IMR-90 (cell line): ENCODE data around the gene PRLH. TPM values are rescaled to one million over a fixed set of nuclear protein-coding genes. Genes with fewer than 3 reads are reported as not detected.

Source experiments
- ATAC-seq: fragments of 200-7000 bp; cut with Tn5 transposase; 2 replicates; pipeline ENCODE4 v1.9.1; 2020; ENCODE audit warnings: low read depth, mild to moderate bottlenecking, moderate library complexity
- BruUV-seq: library from RNA; stranded (reverse); fragments of 400-500 nt; replicated peaks from 2 replicates; lab custom pipeline; 2021; lab: Mats Ljungman, UMichigan
- CTCF ChIA-PET: fragments of 300-600 bp; formaldehyde crosslinking; extraction: SDS; loops from one replicate; lab custom pipeline; 2021; ENCODE audit warnings: antibody characterized with exemption; lab: Yijun Ruan, JAX
- POLR2A ChIA-PET: fragments of 300-600 bp; sonication (Branson Sonifier 250); formaldehyde crosslinking; loops from one replicate; lab custom pipeline; 2022; ENCODE audit warnings: antibody characterized with exemption; ENCODE audit not compliant: unreplicated experiment; lab: Charles Lee
- DNase-seq: peaks from one replicate; pipeline ENCODE4 v3.0.0; 2013
- H2AFZ ChIP-seq: replicated peaks from 2 replicates; pipeline ENCODE3; 2013; ENCODE audit warnings: low read length, mild to moderate bottlenecking; ENCODE audit not compliant: poor library complexity
- H2AK5ac ChIP-seq: 2 replicates; pipeline ENCODE4 v1.6.1; 2013; ENCODE audit warnings: low read depth, low read length, inconsistent platforms
- H2AK9ac ChIP-seq: replicated peaks from 2 replicates; pipeline ENCODE3; 2013; ENCODE audit warnings: mild to moderate bottlenecking, low read depth, low read length, moderate library complexity; ENCODE audit not compliant: poor library complexity
- H2BK120ac ChIP-seq: 2 replicates; pipeline ENCODE4 v1.6.1; 2013; ENCODE audit warnings: low read depth, low read length, inconsistent platforms
- H2BK15ac ChIP-seq: 3 replicates; pipeline ENCODE4 v1.6.1; 2013; ENCODE audit warnings: low read depth, low read length, inconsistent platforms
- H2BK20ac ChIP-seq: 2 replicates; pipeline ENCODE4 v1.6.1; 2013; ENCODE audit warnings: low read depth, mild to moderate bottlenecking, inconsistent platforms, low read length, moderate library complexity
- H2BK5ac ChIP-seq: 2 replicates; pipeline ENCODE4 v1.6.1; 2013; ENCODE audit warnings: mild to moderate bottlenecking, low read depth, low read length, inconsistent platforms; ENCODE audit not compliant: poor library complexity, severe bottlenecking
- H3K14ac ChIP-seq: replicated peaks from 2 replicates; pipeline ENCODE4 v1.6.1; 2013; ENCODE audit warnings: low read depth, low read length, inconsistent platforms
- H3K18ac ChIP-seq: 2 replicates; pipeline ENCODE4 v1.6.1; 2013; ENCODE audit warnings: low read depth, low read length, control low read depth
- H3K23ac ChIP-seq: 2 replicates; pipeline ENCODE4 v1.6.1; 2013; ENCODE audit warnings: low read depth, low read length, inconsistent platforms
- H3K27ac ChIP-seq: 2 replicates; pipeline ENCODE4 v1.5.1; 2013; ENCODE audit warnings: mild to moderate bottlenecking, control low read depth, low read length; ENCODE audit not compliant: insufficient read depth
- H3K27me3 ChIP-seq: 2 replicates; pipeline ENCODE4 v1.6.1; 2013; ENCODE audit warnings: low read length; ENCODE audit not compliant: control insufficient read depth, insufficient read depth
- H3K36me3 ChIP-seq: 2 replicates; pipeline ENCODE4 v1.6.1; 2013; ENCODE audit warnings: low read length, mixed read lengths; ENCODE audit not compliant: control insufficient read depth, insufficient read depth
- H3K4ac ChIP-seq: 2 replicates; pipeline ENCODE4 v1.6.1; 2013; ENCODE audit warnings: low read depth, low read length, inconsistent platforms
- H3K4me1 ChIP-seq: 2 replicates; pipeline ENCODE4 v1.6.1; 2013; ENCODE audit warnings: low read length, mixed read lengths; ENCODE audit not compliant: control insufficient read depth, insufficient read depth
- H3K4me2 ChIP-seq: 2 replicates; pipeline ENCODE4 v1.6.1; 2013; ENCODE audit warnings: low read depth, mild to moderate bottlenecking, control low read depth, low read length, moderate library complexity
- H3K4me3 ChIP-seq: 2 replicates; pipeline ENCODE4 v1.5.1; 2013; ENCODE audit warnings: low read depth, mild to moderate bottlenecking, control low read depth, low read length, moderate library complexity; ENCODE audit not compliant: insufficient read depth
- H3K56ac ChIP-seq: 2 replicates; pipeline ENCODE4 v1.6.1; 2013; ENCODE audit warnings: low read length, inconsistent platforms; ENCODE audit not compliant: insufficient read depth; ENCODE audit errors: extremely low read depth
- H3K79me1 ChIP-seq, 2 experiments: 2 replicates each; pipeline ENCODE4 v1.6.1; 2013; ENCODE audit warnings: low read length in 2 of 2, inconsistent platforms in 1 of 2, low read depth in 1 of 2
- H3K9ac ChIP-seq: 2 replicates; pipeline ENCODE4 v1.6.1; 2013; ENCODE audit warnings: low read depth, low read length, control low read depth
- H3K9me1 ChIP-seq: 2 replicates; pipeline ENCODE4 v1.6.1; 2013; ENCODE audit warnings: low read length, inconsistent platforms; ENCODE audit not compliant: insufficient read depth
- H3K9me3 ChIP-seq: 2 replicates; pipeline ENCODE4 v1.6.1; 2013; ENCODE audit warnings: low read length; ENCODE audit not compliant: control insufficient read depth, insufficient read depth
- H4K20me1 ChIP-seq: 2 replicates; pipeline ENCODE4 v1.6.1; 2013; ENCODE audit warnings: low read length, inconsistent platforms; ENCODE audit not compliant: insufficient read depth
- H4K5ac ChIP-seq: 2 replicates; pipeline ENCODE4 v1.6.1; 2013; ENCODE audit warnings: mild to moderate bottlenecking, low read depth, low read length, control low read depth
- H4K8ac ChIP-seq, 2 experiments: 2 replicates each; pipeline ENCODE4 v1.6.1; 2013; ENCODE audit warnings: low read depth in 2 of 2, low read length in 2 of 2, control low read depth in 1 of 2, inconsistent platforms in 1 of 2
- H4K91ac ChIP-seq: 2 replicates; pipeline ENCODE4 v1.6.1; 2013; ENCODE audit warnings: low read depth, low read length, inconsistent platforms; ENCODE audit not compliant: insufficient read depth
- FOS ChIP-seq: fragments of 150-350 bp; IDR thresholded peaks from 2 replicates; pipeline ENCODE4 v1.6.1; 2016; ENCODE audit warnings: low read depth, low read length
- MAFK ChIP-seq: IDR thresholded peaks from 2 replicates; pipeline ENCODE4 v1.6.1; 2012; ENCODE audit warnings: low read depth, low read length, improper control_type of control experiment
- NFE2L2 ChIP-seq: fragments of 150-350 bp; IDR thresholded peaks from 2 replicates; pipeline ENCODE4 v1.6.1; 2016; ENCODE audit warnings: low read depth, mild to moderate bottlenecking, low read length
- RAD21 ChIP-seq: IDR thresholded peaks from 2 replicates; pipeline ENCODE4 v1.6.1; 2012; ENCODE audit warnings: low read length, improper control_type of control experiment
- RCOR1 ChIP-seq: IDR thresholded peaks from 2 replicates; pipeline ENCODE4 v1.6.1; 2012; ENCODE audit warnings: mild to moderate bottlenecking, low read length, improper control_type of control experiment; ENCODE audit not compliant: insufficient replicate concordance
- SMC3 ChIP-seq: fragments of 150-350 bp; IDR thresholded peaks from 2 replicates; pipeline ENCODE4 v1.6.1; 2016; ENCODE audit warnings: low read depth, mild to moderate bottlenecking, antibody characterized with exemption, low read length, moderate library complexity
- WGBS, 2 experiments: methylation state at CpG; one replicate each; pipeline versions ENCODE4 v1.1.5 to v1.1.7; 2013; ENCODE audit warnings: missing lambda C conversion rate in 2 of 2; ENCODE audit not compliant: insufficient read length in 1 of 2; ENCODE audit errors: extremely low coverage in 2 of 2; 5-methylcytosine and 5-hydroxymethylcytosine counted together
- dilution Hi-C: fragments of 300-500 bp; cut with HindIII; formaldehyde crosslinking; loops from one replicate; pipeline ENCODE4 v1.14.3; 2018; ENCODE audit warnings: low sequenced_read_pairs; ENCODE audit not compliant: unreplicated experiment
- in situ Hi-C: fragments of 300-500 bp; cut with MboI; formaldehyde crosslinking; loops from 3 replicates; pipeline ENCODE4 v1.14.3; 2019; ENCODE audit warnings: low sequenced_read_pairs, inconsistent platforms, mixed read lengths
- intact Hi-C: fragments of 100-400 bp; cut with micrococcal nuclease; formaldehyde crosslinking; loops from 2 replicates; pipeline ENCODE4 v1.10.0; 2022
- polyA plus RNA-seq, 3 experiments: library from polyadenylated mRNA; depleted of rRNA; stranded (reverse); fragments of >200 nt; gene quantifications; 2 replicates each; pipeline ENCODE4 v1.2.3, GENCODE V29; 2012; ENCODE audit warnings: low replicate concordance in 1 of 3
- total RNA-seq: library from RNA; depleted of rRNA; stranded (reverse); fragments of >200 nt; gene quantifications from 2 replicates; pipeline ENCODE4 v1.2.3, GENCODE V29; 2012
- TF ChIP-seq, protein P1 (sequence below): fragments of 150-350 bp; IDR thresholded peaks from 2 replicates; pipeline ENCODE4 v1.6.1; 2017; ENCODE audit warnings: mild to moderate bottlenecking, antibody characterized with exemption, low read length, low read depth
- TF ChIP-seq, protein P2 (sequence below): conservative IDR thresholded peaks from 2 replicates; pipeline ENCODE4 v1.5.1; 2012; ENCODE audit warnings: mild to moderate bottlenecking, low read depth, low read length, improper control_type of control experiment
- TF ChIP-seq, protein P3 (sequence below): fragments of 150-350 bp; IDR thresholded peaks from 2 replicates; pipeline ENCODE4 v1.6.1; 2016; ENCODE audit warnings: low read depth, mild to moderate bottlenecking, low read length, moderate library complexity, borderline replicate concordance

Gene PRLH
- total and polyA plus RNA-seq, 2 of the 4 experiments (the other 2 are of a cell fraction): not detected

DNA sequence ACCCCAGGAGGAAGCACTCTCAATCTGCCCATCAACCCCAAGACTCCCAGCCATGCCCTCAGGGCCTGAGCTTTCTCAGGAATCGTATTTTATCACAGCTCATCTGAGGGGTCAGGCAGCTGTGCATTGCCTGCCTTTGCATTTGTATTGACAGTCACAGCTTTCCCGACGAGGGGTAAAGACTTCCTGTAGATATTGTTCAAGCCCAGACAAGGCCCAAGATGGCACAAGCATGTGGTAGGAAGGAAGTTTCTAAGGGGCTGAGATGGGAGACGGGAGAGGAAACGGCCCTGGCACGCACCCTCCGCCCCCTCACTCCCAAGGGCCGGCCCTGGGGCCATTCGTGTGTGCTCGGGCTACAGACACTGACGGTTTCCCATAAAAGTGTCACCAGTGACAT, 34.2 kb upstream of the PRLH start:
- Histone ChIP-seq H2BK20ac (no peak overlapping the region), H3K4ac (no peak overlapping the region), H2BK5ac (no peak overlapping the region), H3K18ac (no peak overlapping the region), H3K79me1 (no peaks in the 10 kb centered on the region), H3K14ac (no peak overlapping the region), H4K20me1 (no peaks in the 10 kb centered on the region; the same call in 1 of the 2 replicates), H3K4me1 (no peaks in the 10 kb centered on the region), H3K9me3 (no peaks in the 10 kb centered on the region), H3K36me3 (peaks cover 1% of the 10 kb centered on the region; the same call in 1 of the 2 replicates), H3K23ac (no peak overlapping the region), H4K5ac (no peak overlapping the region), H4K8ac (no peak overlapping the region), H3K27me3 (no peaks in the 10 kb centered on the region), H2BK15ac (no peak overlapping the region), H2BK120ac (no peak overlapping the region), H3K27ac (no peak overlapping the region), H3K4me3 (no peak overlapping the region), H3K56ac (no peak overlapping the region), H2AK9ac (no peak overlapping the region), H3K4me2 (no peak overlapping the region), H3K9me1 (peaks cover 11% of the 10 kb centered on the region), H4K91ac (no peak overlapping the region), H2AK5ac (no peak overlapping the region), H3K9ac (no peak overlapping the region), H2AFZ (no peak overlapping the region)
- ChIA-PET CTCF (interaction anchor here (2.4 kb wide), 1 partner anchor 19 kb away, joined by 11 read pairs; no protein-coding TSS in a partner anchor), POLR2A (no interaction called here)
- BruUV-seq: no TSS peak
- TF ChIP-seq NFE2L2 (no peak), SMC3 (no peak), RAD21 (no peak), RCOR1 (no peak), FOS (no peak), MAFK (no peak)
- TF ChIP-seq, protein P1, sequence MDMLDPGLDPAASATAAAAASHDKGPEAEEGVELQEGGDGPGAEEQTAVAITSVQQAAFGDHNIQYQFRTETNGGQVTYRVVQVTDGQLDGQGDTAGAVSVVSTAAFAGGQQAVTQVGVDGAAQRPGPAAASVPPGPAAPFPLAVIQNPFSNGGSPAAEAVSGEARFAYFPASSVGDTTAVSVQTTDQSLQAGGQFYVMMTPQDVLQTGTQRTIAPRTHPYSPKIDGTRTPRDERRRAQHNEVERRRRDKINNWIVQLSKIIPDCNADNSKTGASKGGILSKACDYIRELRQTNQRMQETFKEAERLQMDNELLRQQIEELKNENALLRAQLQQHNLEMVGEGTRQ: no peak
- TF ChIP-seq, protein P2, sequence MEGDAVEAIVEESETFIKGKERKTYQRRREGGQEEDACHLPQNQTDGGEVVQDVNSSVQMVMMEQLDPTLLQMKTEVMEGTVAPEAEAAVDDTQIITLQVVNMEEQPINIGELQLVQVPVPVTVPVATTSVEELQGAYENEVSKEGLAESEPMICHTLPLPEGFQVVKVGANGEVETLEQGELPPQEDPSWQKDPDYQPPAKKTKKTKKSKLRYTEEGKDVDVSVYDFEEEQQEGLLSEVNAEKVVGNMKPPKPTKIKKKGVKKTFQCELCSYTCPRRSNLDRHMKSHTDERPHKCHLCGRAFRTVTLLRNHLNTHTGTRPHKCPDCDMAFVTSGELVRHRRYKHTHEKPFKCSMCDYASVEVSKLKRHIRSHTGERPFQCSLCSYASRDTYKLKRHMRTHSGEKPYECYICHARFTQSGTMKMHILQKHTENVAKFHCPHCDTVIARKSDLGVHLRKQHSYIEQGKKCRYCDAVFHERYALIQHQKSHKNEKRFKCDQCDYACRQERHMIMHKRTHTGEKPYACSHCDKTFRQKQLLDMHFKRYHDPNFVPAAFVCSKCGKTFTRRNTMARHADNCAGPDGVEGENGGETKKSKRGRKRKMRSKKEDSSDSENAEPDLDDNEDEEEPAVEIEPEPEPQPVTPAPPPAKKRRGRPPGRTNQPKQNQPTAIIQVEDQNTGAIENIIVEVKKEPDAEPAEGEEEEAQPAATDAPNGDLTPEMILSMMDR: no peak
- TF ChIP-seq, protein P3, sequence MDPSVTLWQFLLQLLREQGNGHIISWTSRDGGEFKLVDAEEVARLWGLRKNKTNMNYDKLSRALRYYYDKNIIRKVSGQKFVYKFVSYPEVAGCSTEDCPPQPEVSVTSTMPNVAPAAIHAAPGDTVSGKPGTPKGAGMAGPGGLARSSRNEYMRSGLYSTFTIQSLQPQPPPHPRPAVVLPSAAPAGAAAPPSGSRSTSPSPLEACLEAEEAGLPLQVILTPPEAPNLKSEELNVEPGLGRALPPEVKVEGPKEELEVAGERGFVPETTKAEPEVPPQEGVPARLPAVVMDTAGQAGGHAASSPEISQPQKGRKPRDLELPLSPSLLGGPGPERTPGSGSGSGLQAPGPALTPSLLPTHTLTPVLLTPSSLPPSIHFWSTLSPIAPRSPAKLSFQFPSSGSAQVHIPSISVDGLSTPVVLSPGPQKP: no peak
- in situ Hi-C loops: no loop called here
- intact Hi-C loops: no loop called here
- WGBS, 2 experiments: no CpG with 5 or more reads among the region's 11 CpGs
- dilution Hi-C loops: no loop called here
- no peak for DNase-seq
- ATAC-seq: no peak
